NB4 (cell line): ENCODE results near the gene FGF14.

Source experiments
- DNase-seq: peaks from one replicate; pipeline ENCODE4 v3.0.0; 2010; ENCODE audit warnings: low read depth
- H3K4me3 ChIP-seq: one replicate; pipeline ENCODE4 v1.5.1; 2011; ENCODE audit warnings: mild to moderate bottlenecking, low read depth, low read length, moderate library complexity
- CTCF ChIP-seq: IDR thresholded peaks from one replicate; pipeline ENCODE4 v1.5.1; 2012; ENCODE audit warnings: low read depth, low read length
- MAX ChIP-seq: IDR thresholded peaks from 2 replicates; pipeline ENCODE4 v1.6.1; 2011; ENCODE audit warnings: low read depth, low read length
- MYC ChIP-seq: IDR thresholded peaks from 2 replicates; pipeline ENCODE4 v1.6.1; 2011; ENCODE audit warnings: low read depth, low read length
- POLR2A ChIP-seq: IDR thresholded peaks from 2 replicates; pipeline ENCODE4 v1.6.1; 2011; ENCODE audit warnings: mild to moderate bottlenecking; ENCODE audit not compliant: insufficient read length; ENCODE audit errors: extremely low read depth

Gene FGF14

GRCh38 chr13:101917833-101918661 lies 483.8 kb downstream of the FGF14 start:
- no peak for DNase-seq
- no peak overlapping the region for H3K4me3 ChIP-seq
- TF ChIP-seq POLR2A, result no peak
- TF ChIP-seq MYC, result no peak
- TF ChIP-seq CTCF, result no peak
- no peak for TF ChIP-seq MAX

- H3K4me3 ChIP-seq, result no peak overlapping the region
- no peak for DNase-seq
- TF ChIP-seq MYC (no peak), CTCF (no peak), POLR2A (no peak), MAX (no peak)
Observed at GRCh38 chr13:101917475-101917810, 484.4 kb downstream of the FGF14 start.

- TF ChIP-seq POLR2A (no peak), MAX (no peak), CTCF (no peak), MYC (no peak)
- DNase-seq, result no peak
- no peak overlapping the region for H3K4me3 ChIP-seq
Observed at GRCh38 chr13:101916775-101917474, 484.9 kb downstream of the FGF14 start.

GRCh38 chr13:101916108-101916774 lies 485.6 kb downstream of the FGF14 start:
- no peak for DNase-seq
- H3K4me3 ChIP-seq, result no peak overlapping the region
- TF ChIP-seq MAX (no peak), MYC (no peak), POLR2A (no peak), CTCF (no peak)

- TF ChIP-seq MAX (no peak), POLR2A (no peak), MYC (no peak), CTCF (no peak)
- no peak overlapping the region for H3K4me3 ChIP-seq
Observed at GRCh38 chr13:101915755-101916107, 486.1 kb downstream of the FGF14 start.

More at GRCh38 chr13:101915755-101916107, 486.1 kb downstream of the FGF14 start:
- no peak for DNase-seq
